Erythroblast (primary cell): ENCODE data around the gene SCNN1A.

Experiments used
- GATA1 ChIP-seq: IDR thresholded peaks from 2 replicates; pipeline ENCODE4 v1.6.1; 2011; ENCODE audit warnings: low read depth, mild to moderate bottlenecking, control low read depth, low read length, moderate library complexity
- POLR2A ChIP-seq: IDR thresholded peaks from 2 replicates; pipeline ENCODE4 v1.6.1; 2011; ENCODE audit warnings: mild to moderate bottlenecking, low read length

DNA sequence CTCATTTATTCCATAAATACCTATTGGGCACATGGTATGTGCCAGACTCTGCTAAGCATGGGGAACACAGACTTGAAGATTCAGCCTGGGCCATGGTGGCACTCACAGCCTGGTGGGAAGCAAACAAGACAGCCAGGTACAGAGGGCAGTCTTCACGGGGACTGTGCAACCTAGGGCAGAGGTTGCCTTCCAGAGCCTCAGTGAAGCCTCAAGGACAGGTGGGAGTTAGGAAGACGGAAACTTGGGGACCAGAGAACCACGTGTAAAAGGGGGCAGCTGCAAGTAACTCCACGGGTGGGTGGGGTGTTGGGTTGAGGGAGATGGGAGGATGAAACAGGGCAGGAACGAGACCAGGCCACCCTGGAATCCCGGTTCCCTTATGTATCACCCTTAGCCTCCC is 7.6 kb upstream of the SCNN1A start:
- TF ChIP-seq POLR2A, result no peak
- no peak for TF ChIP-seq GATA1
